Suppressor macrophage treated with lipopolysaccharide for 1 hour (primary cell): ENCODE data around the gene PDLIM4.

Source experiments
- DNase-seq, 3 donors: peaks; one replicate each; pipeline ENCODE4 v3.0.0-alpha.2; 2020 to 2022

The PDLIM4 gene

GRCh38 chr5:132227485-132228240, 29.8 kb upstream of the PDLIM4 start, which contains the start of gene P4HA2:
TSS of gene P4HA2 (minus strand) at chr5:132227853. CDS start at chr5:132218626, 9,227 bp downstream.
- peak; percentile 69 to 87 (median 82) for DNase-seq

- DNase-seq: no peak
These were observed 29.1 kb upstream of the PDLIM4 start for GRCh38 chr5:132228241-132229035.

- DNase-seq: no peak
These were observed 28.3 kb upstream of the PDLIM4 start for GRCh38 chr5:132229236-132229635.

- DNase-seq: no peak
These were observed 26.6 kb upstream of the PDLIM4 start for GRCh38 chr5:132230871-132231270.

GRCh38 chr5:132232465-132232864, 25.0 kb upstream of the PDLIM4 start:
- DNase-seq: no peak

- no peak for DNase-seq
These were observed 24.4 kb upstream of the PDLIM4 start for GRCh38 chr5:132233081-132233480.

- no peak for DNase-seq
These were observed 23.4 kb upstream of the PDLIM4 start for GRCh38 chr5:132233811-132234683.

- no peak for DNase-seq
These were observed 22.8 kb upstream of the PDLIM4 start for GRCh38 chr5:132234684-132235062.

GRCh38 chr5:132235340-132235739, 22.2 kb upstream of the PDLIM4 start:
- no peak for DNase-seq

- no peak for DNase-seq
These were observed 20.4 kb upstream of the PDLIM4 start for GRCh38 chr5:132237141-132237540.

GRCh38 chr5:132237670-132238069, 19.8 kb upstream of the PDLIM4 start:
- DNase-seq: no peak

- DNase-seq: peak; percentile 69 to 89 (median 78)
These were observed 19.2 kb upstream of the PDLIM4 start for GRCh38 chr5:132238169-132238744.

- peak in 1 of 3 donors; percentile 31 for DNase-seq
These were observed 18.5 kb upstream of the PDLIM4 start for GRCh38 chr5:132238901-132239500.

GRCh38 chr5:132239776-132240175, 17.7 kb upstream of the PDLIM4 start:
- no peak for DNase-seq

- DNase-seq: no peak
These were observed 14.0 kb upstream of the PDLIM4 start for GRCh38 chr5:132243366-132243977.

GRCh38 chr5:132245593-132245992, 11.9 kb upstream of the PDLIM4 start:
- no peak for DNase-seq

GRCh38 chr5:132246806-132247205, 10.7 kb upstream of the PDLIM4 start:
- no peak for DNase-seq

- DNase-seq: no peak
These were observed 6.9 kb upstream of the PDLIM4 start for GRCh38 chr5:132250547-132250946.

GRCh38 chr5:132251220-132251725, 6.2 kb upstream of the PDLIM4 start:
- peak in 2 of 3 donors; percentile 17 to 20 for DNase-seq

- DNase-seq: no peak
These were observed 4.5 kb upstream of the PDLIM4 start for GRCh38 chr5:132253008-132253441.
